Caco-2 (cell line): Measurements from ENCODE around the gene FHAD1. TPM values are rescaled to one million over a fixed set of nuclear protein-coding genes. Genes with fewer than 3 reads are reported as not detected.

ENCODE experiments used
- BruUV-seq: library from RNA; stranded (reverse); fragments of 400-500 nt; replicated peaks from 2 replicates; lab custom pipeline; 2021; lab: Mats Ljungman, UMichigan
- CTCF ChIA-PET: fragments of 300-600 bp; sonication (Branson Sonifier 250); formaldehyde crosslinking; loops from one replicate; lab custom pipeline; 2022; ENCODE audit warnings: antibody characterized with exemption; lab: Charles Lee
- POLR2A ChIA-PET: fragments of 300-600 bp; sonication (Branson Sonifier 250); formaldehyde crosslinking; loops from one replicate; lab custom pipeline; 2022; ENCODE audit warnings: antibody characterized with exemption; lab: Charles Lee
- DNase-seq, 2 experiments: peaks; one replicate each; pipeline versions ENCODE4 v3.0.0 to v3.0.0-alpha.2; 2020 to 2022
- H3K27me3 ChIP-seq: replicated peaks from 2 replicates; pipeline ENCODE4 v1.6.0; 2011; ENCODE audit warnings: low read length; ENCODE audit not compliant: control insufficient read depth, insufficient read depth
- H3K36me3 ChIP-seq: 2 replicates; pipeline ENCODE4 v1.5.1; 2011; ENCODE audit warnings: low read length; ENCODE audit not compliant: control insufficient read depth, insufficient read depth
- H3K4me1 ChIP-seq: fragments of 250-450 bp; sonication (Bioruptor Pico); 2 replicates; pipeline ENCODE4 v1.5.1; 2020; ENCODE audit warnings: mild to moderate bottlenecking
- H3K4me3 ChIP-seq: 2 replicates; pipeline ENCODE4 v1.5.1; 2011; ENCODE audit warnings: low read depth, mild to moderate bottlenecking, control low read depth, low read length
- H3K9me3 ChIP-seq: fragments of 250-450 bp; sonication (Bioruptor Pico); 2 replicates; pipeline ENCODE4 v1.5.1; 2020; ENCODE audit warnings: mild to moderate bottlenecking, moderate library complexity
- H3K27ac Mint-ChIP-seq: one replicate; pipeline ENCODE4 v1.8.0; 2022; ENCODE audit warnings: mixed read lengths; ENCODE audit not compliant: unreplicated experiment
- H3K27me3 Mint-ChIP-seq: one replicate; pipeline ENCODE4 v1.8.0; 2022; ENCODE audit warnings: mixed read lengths; ENCODE audit not compliant: insufficient read depth, unreplicated experiment
- H3K36me3 Mint-ChIP-seq: one replicate; pipeline ENCODE4 v1.8.0; 2022; ENCODE audit warnings: mild to moderate bottlenecking, mixed read lengths; ENCODE audit not compliant: insufficient read depth, unreplicated experiment
- H3K4me1 Mint-ChIP-seq: one replicate; pipeline ENCODE4 v1.8.0; 2022; ENCODE audit warnings: low read depth, mixed read lengths; ENCODE audit not compliant: unreplicated experiment
- H3K4me3 Mint-ChIP-seq: one replicate; pipeline ENCODE4 v1.8.0; 2022; ENCODE audit warnings: mild to moderate bottlenecking, moderate library complexity, mixed read lengths; ENCODE audit not compliant: unreplicated experiment
- H3K9me3 Mint-ChIP-seq: one replicate; pipeline ENCODE4 v1.8.0; 2022; ENCODE audit warnings: mixed read lengths; ENCODE audit not compliant: unreplicated experiment
- intact Hi-C: fragments of 100-400 bp; cut with micrococcal nuclease; formaldehyde crosslinking; loops from one replicate; pipeline ENCODE4 v1.10.0; 2022; ENCODE audit not compliant: unreplicated experiment
- total RNA-seq: library from RNA; stranded (reverse); gene quantifications from 2 replicates; pipeline ENCODE4 v1.2.3, GENCODE V29; 2022
- TF ChIP-seq, protein P1 (sequence below), 2 experiments: fragments of 200-600 bp in 1 of 2; IDR thresholded peaks; 1 replicate in 1 of 2; 2 replicates in 1 of 2; pipeline versions ENCODE4 v1.5.1 to v1.8.0; 2011 to 2022; ENCODE audit warnings: antibody characterized with exemption in 1 of 2, control low read depth in 1 of 2, inconsistent platforms in 1 of 2, low read depth in 1 of 2, low read length in 1 of 2, mild to moderate bottlenecking in 1 of 2, moderate library complexity in 1 of 2; ENCODE audit not compliant: insufficient read depth in 1 of 2, severe bottlenecking in 1 of 2, unreplicated experiment in 1 of 2

FHAD1 gene
- total RNA-seq, 1 experiment from 2014 or later: 0.18 TPM

GRCh38 chr1:15354580-15354965 is 107.5 kb downstream of the FHAD1 start:
- ChIA-PET CTCF (no interaction called here), POLR2A (no interaction called here)
- Mint-ChIP-seq H3K4me1 (peaks cover 10% of the 10 kb centered on the region), H3K36me3 (no peaks in the 10 kb centered on the region), H3K4me3 (no peak overlapping the region), H3K27ac (no peak overlapping the region), H3K9me3 (no peaks in the 10 kb centered on the region), H3K27me3 (no peaks in the 10 kb centered on the region)
- no peaks in the 10 kb centered on the region for H3K36me3 ChIP-seq
- no peaks in the 10 kb centered on the region for H3K9me3 ChIP-seq
- no peaks in the 10 kb centered on the region for H3K27me3 ChIP-seq
- BruUV-seq: no TSS peak
- intact Hi-C loops: no loop called here
- H3K4me3 ChIP-seq: no peak overlapping the region
- TF ChIP-seq, protein P1, sequence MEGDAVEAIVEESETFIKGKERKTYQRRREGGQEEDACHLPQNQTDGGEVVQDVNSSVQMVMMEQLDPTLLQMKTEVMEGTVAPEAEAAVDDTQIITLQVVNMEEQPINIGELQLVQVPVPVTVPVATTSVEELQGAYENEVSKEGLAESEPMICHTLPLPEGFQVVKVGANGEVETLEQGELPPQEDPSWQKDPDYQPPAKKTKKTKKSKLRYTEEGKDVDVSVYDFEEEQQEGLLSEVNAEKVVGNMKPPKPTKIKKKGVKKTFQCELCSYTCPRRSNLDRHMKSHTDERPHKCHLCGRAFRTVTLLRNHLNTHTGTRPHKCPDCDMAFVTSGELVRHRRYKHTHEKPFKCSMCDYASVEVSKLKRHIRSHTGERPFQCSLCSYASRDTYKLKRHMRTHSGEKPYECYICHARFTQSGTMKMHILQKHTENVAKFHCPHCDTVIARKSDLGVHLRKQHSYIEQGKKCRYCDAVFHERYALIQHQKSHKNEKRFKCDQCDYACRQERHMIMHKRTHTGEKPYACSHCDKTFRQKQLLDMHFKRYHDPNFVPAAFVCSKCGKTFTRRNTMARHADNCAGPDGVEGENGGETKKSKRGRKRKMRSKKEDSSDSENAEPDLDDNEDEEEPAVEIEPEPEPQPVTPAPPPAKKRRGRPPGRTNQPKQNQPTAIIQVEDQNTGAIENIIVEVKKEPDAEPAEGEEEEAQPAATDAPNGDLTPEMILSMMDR (IDR thresholded peaks at IDR 0.05; ENCODE audit: insufficient read depth in 1 of 2, low read depth in 1 of 2, low read length in 1 of 2, severe bottlenecking in 1 of 2, unreplicated experiment in 1 of 2): no peak
- DNase-seq: no peak
- H3K4me1 ChIP-seq: 0 out of 2 replicates have a peak, but pooled peaks cover 4% of the 10 kb centered on the region

GRCh38 chr1:15355968-15356625 is 109.1 kb downstream of the FHAD1 start:
- H3K36me3 Mint-ChIP-seq: no peaks in the 10 kb centered on the region
- H3K4me1 Mint-ChIP-seq: peaks cover 10% of the 10 kb centered on the region
- TF ChIP-seq, protein P1 (IDR thresholded peaks at IDR 0.05; ENCODE audit: insufficient read depth in 1 of 2, low read depth in 1 of 2, low read length in 1 of 2, severe bottlenecking in 1 of 2, unreplicated experiment in 1 of 2): no peak
- H3K27me3 Mint-ChIP-seq: no peaks in the 10 kb centered on the region
- no TSS peak for BruUV-seq
- POLR2A ChIA-PET: no interaction called here
- H3K27ac Mint-ChIP-seq: no peak overlapping the region
- H3K9me3 Mint-ChIP-seq: no peaks in the 10 kb centered on the region
- DNase-seq: no peak
- no peaks in the 10 kb centered on the region for H3K27me3 ChIP-seq
- 0 out of 2 replicates have a peak, but pooled peaks cover 4% of the 10 kb centered on the region for H3K4me1 ChIP-seq
- no peaks in the 10 kb centered on the region for H3K9me3 ChIP-seq
- H3K4me3 Mint-ChIP-seq: no peak overlapping the region
- no peaks in the 10 kb centered on the region for H3K36me3 ChIP-seq
- no peak overlapping the region for H3K4me3 ChIP-seq
- intact Hi-C loops: no loop called here
- CTCF ChIA-PET: no interaction called here

GRCh38 chr1:15357612-15358207 is 110.7 kb downstream of the FHAD1 start:
- Histone ChIP-seq H3K4me3 (no peak overlapping the region), H3K4me1 (no peaks in the 10 kb centered on the region), H3K9me3 (no peaks in the 10 kb centered on the region), H3K27me3 (no peaks in the 10 kb centered on the region), H3K36me3 (no peaks in the 10 kb centered on the region)
- Mint-ChIP-seq H3K9me3 (no peaks in the 10 kb centered on the region), H3K36me3 (no peaks in the 10 kb centered on the region), H3K27me3 (no peaks in the 10 kb centered on the region), H3K27ac (no peak overlapping the region), H3K4me1 (peaks cover 1% of the 10 kb centered on the region), H3K4me3 (no peak overlapping the region)
- no TSS peak for BruUV-seq
- TF ChIP-seq, protein P1 (IDR thresholded peaks at IDR 0.05; ENCODE audit: insufficient read depth in 1 of 2, low read depth in 1 of 2, low read length in 1 of 2, severe bottlenecking in 1 of 2, unreplicated experiment in 1 of 2): no peak
- CTCF ChIA-PET: no interaction called here
- no peak for DNase-seq
- intact Hi-C loops: no loop called here
- POLR2A ChIA-PET: no interaction called here
